ENCODE data around the gene DEXI.

GRCh38 chr16:10972819-10973464 lies 30.7 kb upstream of the DEXI start:
- TF ChIP-seq CREB1 (IDR thresholded peaks at IDR 0.05) (no peak), CREB1 (CRISPR knock-in tag; IDR thresholded peaks at IDR 0.05) (no peak), ZFX (CRISPR knock-in tag; IDR thresholded peaks at IDR 0.05; ENCODE audit: low read depth) (no peak)
